Ascending aorta (tissue), 2 donors: ENCODE measurements around the gene PEAK1. TPM values are rescaled to one million over a fixed set of nuclear protein-coding genes. Genes with fewer than 3 reads are reported as not detected.
A peak's percentile ranks its signal among the peaks of the same experiment; 100 is the strongest.

ENCODE experiments used
- DNase-seq, 2 donors: peaks; one replicate each; pipeline ENCODE4 v3.0.0-alpha.2; 2019; ENCODE audit warnings: low spot score in 2 of 2
- H3K27ac ChIP-seq, 2 donors: fragments of 200-600 bp; sonication (generic); one replicate each; pipeline ENCODE4 v1.5.1; 2016 to 2017; ENCODE audit warnings: mild to moderate bottlenecking in 1 of 2
- H3K27me3 ChIP-seq: fragments of 200-600 bp; sonication (generic); one replicate; pipeline ENCODE4 v1.5.1; 2017
- H3K36me3 ChIP-seq, 2 donors: fragments of 200-600 bp; sonication (generic); one replicate each; pipeline ENCODE4 v1.5.1; 2016
- H3K4me1 ChIP-seq, 2 donors: fragments of 200-600 bp; sonication (generic); one replicate each; pipeline ENCODE4 v1.5.1; 2016 to 2017; ENCODE audit warnings: mild to moderate bottlenecking in 1 of 2
- H3K4me3 ChIP-seq, 2 donors: fragments of 200-600 bp; sonication (generic); one replicate each; pipeline ENCODE4 v1.5.1; 2016 to 2017; ENCODE audit warnings: mild to moderate bottlenecking in 1 of 2
- H3K9me3 ChIP-seq, 2 donors: fragments of 200-600 bp; sonication (generic); one replicate each; pipeline ENCODE4 v1.5.1; 2016
- intact Hi-C: fragments of 100-400 bp; cut with DNase I; formaldehyde crosslinking; loops from one replicate; pipeline ENCODE4 v1.15.1; 2023
- total RNA-seq: library from RNA; depleted of rRNA; stranded (reverse); fragments of >200 nt; gene quantifications from one replicate; pipeline ENCODE4 v1.1.0, GENCODE V29; 2016
- TF ChIP-seq, protein P1 (sequence below), 3 experiments: fragments of 200-600 bp in 2 of 3; fragments of 450-650 bp in 1 of 3; sonication (generic) in 2 of 3; IDR thresholded peaks; one replicate each; pipeline ENCODE4 v1.5.1; 2016 to 2019; ENCODE audit warnings: antibody characterized with exemption in 3 of 3, mild to moderate bottlenecking in 1 of 3, moderate library complexity in 1 of 3

The PEAK1 gene
- total RNA-seq, 1 donor from 2014 or later: 53.7 TPM

- TF ChIP-seq, protein P1, sequence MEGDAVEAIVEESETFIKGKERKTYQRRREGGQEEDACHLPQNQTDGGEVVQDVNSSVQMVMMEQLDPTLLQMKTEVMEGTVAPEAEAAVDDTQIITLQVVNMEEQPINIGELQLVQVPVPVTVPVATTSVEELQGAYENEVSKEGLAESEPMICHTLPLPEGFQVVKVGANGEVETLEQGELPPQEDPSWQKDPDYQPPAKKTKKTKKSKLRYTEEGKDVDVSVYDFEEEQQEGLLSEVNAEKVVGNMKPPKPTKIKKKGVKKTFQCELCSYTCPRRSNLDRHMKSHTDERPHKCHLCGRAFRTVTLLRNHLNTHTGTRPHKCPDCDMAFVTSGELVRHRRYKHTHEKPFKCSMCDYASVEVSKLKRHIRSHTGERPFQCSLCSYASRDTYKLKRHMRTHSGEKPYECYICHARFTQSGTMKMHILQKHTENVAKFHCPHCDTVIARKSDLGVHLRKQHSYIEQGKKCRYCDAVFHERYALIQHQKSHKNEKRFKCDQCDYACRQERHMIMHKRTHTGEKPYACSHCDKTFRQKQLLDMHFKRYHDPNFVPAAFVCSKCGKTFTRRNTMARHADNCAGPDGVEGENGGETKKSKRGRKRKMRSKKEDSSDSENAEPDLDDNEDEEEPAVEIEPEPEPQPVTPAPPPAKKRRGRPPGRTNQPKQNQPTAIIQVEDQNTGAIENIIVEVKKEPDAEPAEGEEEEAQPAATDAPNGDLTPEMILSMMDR (IDR thresholded peaks at IDR 0.05): no peak
- Histone ChIP-seq H3K36me3 (no peaks in the 10 kb centered on the region), H3K27me3 (no peaks in the 10 kb centered on the region), H3K4me1 (peaks cover 0 to 20% of the 10 kb centered on the region in 2 donors), H3K9me3 (peaks cover 0 to 11% of the 10 kb centered on the region in 2 donors), H3K4me3 (no peak overlapping the region), H3K27ac (peak overlapping the region; percentile 72 to 74)
- intact Hi-C loops: no loop called here
- DNase-seq: no peak
Measured at GRCh38 chr15:77143616-77144015, 276.3 kb downstream of the PEAK1 start.

GRCh38 chr15:77143191-77143590, 276.7 kb downstream of the PEAK1 start:
- peaks cover 0 to 20% of the 10 kb centered on the region in 2 donors for H3K4me1 ChIP-seq

GRCh38 chr15:77140220-77140619, 279.7 kb downstream of the PEAK1 start:
- TF ChIP-seq, protein P1 (IDR thresholded peaks at IDR 0.05): no peak
- H3K4me3 ChIP-seq: no peak overlapping the region
- no peak overlapping the region for H3K27ac ChIP-seq
- intact Hi-C loops: no loop called here
- peaks cover 0 to 11% of the 10 kb centered on the region in 2 donors for H3K9me3 ChIP-seq
- no peaks in the 10 kb centered on the region for H3K27me3 ChIP-seq
- no peaks in the 10 kb centered on the region for H3K36me3 ChIP-seq
- H3K4me1 ChIP-seq: peaks cover 0 to 14% of the 10 kb centered on the region in 2 donors
- no peak for DNase-seq

More at GRCh38 chr15:77143191-77143590, 276.7 kb downstream of the PEAK1 start:
- Histone ChIP-seq H3K27me3 (no peaks in the 10 kb centered on the region), H3K4me3 (no peak overlapping the region), H3K36me3 (no peaks in the 10 kb centered on the region), H3K9me3 (peaks cover 0 to 11% of the 10 kb centered on the region in 2 donors), H3K27ac (peak overlapping the region; percentile 72 to 74)
- TF ChIP-seq, protein P1 (IDR thresholded peaks at IDR 0.05): no peak
- intact Hi-C loops: no loop called here
- DNase-seq: no peak

DNA sequence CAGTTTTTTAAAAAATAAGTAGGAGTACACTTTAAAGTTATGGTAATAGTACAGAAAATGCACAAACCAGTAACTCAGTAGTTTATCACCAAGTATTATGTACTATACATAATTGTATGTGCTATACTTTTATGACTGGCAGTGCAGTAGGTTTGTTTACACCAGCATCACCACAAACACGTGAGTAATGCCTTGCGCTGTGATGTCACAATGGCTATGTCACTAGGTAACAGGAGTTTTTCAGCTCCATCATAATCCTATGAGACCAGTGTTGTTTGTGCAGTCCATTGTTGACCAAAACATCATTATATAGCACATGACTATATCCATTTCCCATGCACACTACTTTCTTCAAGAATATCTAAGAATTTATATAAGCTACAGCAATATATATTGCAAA, 280.6 kb downstream of the PEAK1 start:
- no peaks in the 10 kb centered on the region for H3K27me3 ChIP-seq
- intact Hi-C loops: no loop called here
- peaks cover 0 to 8% of the 10 kb centered on the region in 2 donors for H3K4me1 ChIP-seq
- no peak overlapping the region for H3K4me3 ChIP-seq
- peaks cover 0 to 11% of the 10 kb centered on the region in 2 donors for H3K9me3 ChIP-seq
- DNase-seq: no peak
- H3K36me3 ChIP-seq: no peaks in the 10 kb centered on the region
- TF ChIP-seq, protein P1 (IDR thresholded peaks at IDR 0.05): no peak
- H3K27ac ChIP-seq: no peak overlapping the region

DNA sequence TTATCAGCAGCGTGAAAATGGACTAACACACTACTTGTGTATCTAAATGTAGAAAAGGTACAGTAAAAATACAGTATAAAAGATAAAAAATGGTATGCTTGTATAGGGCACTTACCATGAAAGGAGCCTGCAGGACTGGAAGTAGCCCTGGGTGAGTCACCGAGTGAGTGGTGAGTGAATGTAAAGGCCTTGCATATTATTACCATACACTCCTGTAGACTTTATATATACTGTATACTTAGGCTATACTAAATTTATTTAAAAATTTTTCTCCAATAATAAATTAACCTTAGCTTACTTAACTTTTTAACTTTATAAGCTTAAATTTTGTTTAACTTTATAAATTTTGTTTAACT, 281.8 kb downstream of the PEAK1 start:
- TF ChIP-seq, protein P1 (IDR thresholded peaks at IDR 0.05): no peak
- Histone ChIP-seq H3K27ac (no peak overlapping the region), H3K36me3 (peaks cover 1 to 3% of the 10 kb centered on the region in 2 donors), H3K9me3 (peaks cover 0 to 11% of the 10 kb centered on the region in 2 donors), H3K4me3 (no peak overlapping the region), H3K27me3 (no peaks in the 10 kb centered on the region), H3K4me1 (no peaks in the 10 kb centered on the region)
- DNase-seq: no peak
- intact Hi-C loops: no loop called here

DNA sequence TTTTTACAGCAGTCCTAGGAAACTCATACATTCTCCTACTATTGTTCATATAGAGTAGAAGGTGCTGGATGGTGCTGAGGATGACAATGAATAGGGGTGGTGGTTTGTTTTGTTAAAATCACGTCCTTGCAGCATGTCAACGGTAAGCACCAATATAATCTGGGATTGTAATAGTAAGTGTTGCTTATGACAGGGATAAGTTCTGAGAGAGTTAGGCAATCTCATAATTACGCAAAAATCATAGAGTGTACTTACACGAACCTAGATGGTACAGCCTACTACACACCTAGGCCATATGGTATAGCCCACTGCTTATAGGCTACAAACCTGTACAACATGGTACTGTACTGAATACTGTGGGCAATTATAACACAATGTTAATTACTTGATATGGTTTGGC, 284.7 kb downstream of the PEAK1 start:
- intact Hi-C loops: no loop called here
- no peaks in the 10 kb centered on the region for H3K27me3 ChIP-seq
- no peak for DNase-seq
- H3K9me3 ChIP-seq: peaks cover 0 to 5% of the 10 kb centered on the region in 2 donors
- TF ChIP-seq, protein P1 (IDR thresholded peaks at IDR 0.05): no peak
- no peaks in the 10 kb centered on the region for H3K4me1 ChIP-seq
- H3K27ac ChIP-seq: no peak overlapping the region
- H3K36me3 ChIP-seq: peaks cover 9 to 15% of the 10 kb centered on the region in 2 donors
- no peak overlapping the region for H3K4me3 ChIP-seq
